Heart right ventricle (tissue), 16 donors: ENCODE measurements around the gene PFDN1. TPM values are rescaled to one million over a fixed set of nuclear protein-coding genes. Genes with fewer than 3 reads are reported as not detected.
A peak's percentile ranks its signal among the peaks of the same experiment; 100 is the strongest.

Experiments used
- ATAC-seq, 8 donors: fragments of 200-7000 bp; cut with Tn5 transposase; one replicate each; pipeline ENCODE4 v1.9.1; 2020; ENCODE audit warnings: mild to moderate bottlenecking in 8 of 8, moderate library complexity in 8 of 8, moderate number of reproducible peaks in 1 of 8
- DNase-seq, 2 donors: peaks; one replicate each; pipeline ENCODE4 v3.0.0-alpha.2; 2020
- H3K27ac ChIP-seq, 10 donors: fragments of 200-600 bp; sonication (generic) in 2 of 10; one replicate each; pipeline versions ENCODE4 v1.5.0 to v1.8.0; 2020 to 2022; ENCODE audit warnings: mild to moderate bottlenecking in 3 of 10
- H3K27me3 ChIP-seq, 7 donors: fragments of 200-600 bp; one replicate each; pipeline ENCODE4 v1.8.0; 2021 to 2022; ENCODE audit warnings: mild to moderate bottlenecking in 2 of 7
- H3K36me3 ChIP-seq, 9 donors: fragments of 200-600 bp; sonication (generic) in 1 of 9; one replicate each; pipeline versions ENCODE4 v1.5.0 to v1.8.0; 2020 to 2022; ENCODE audit warnings: mild to moderate bottlenecking in 2 of 9
- H3K4me1 ChIP-seq, 9 donors: fragments of 200-600 bp; sonication (generic) in 1 of 9; one replicate each; pipeline versions ENCODE4 v1.5.0 to v1.8.0; 2020 to 2022; ENCODE audit warnings: mild to moderate bottlenecking in 4 of 9
- H3K4me3 ChIP-seq, 10 donors: fragments of 200-600 bp; sonication (generic) in 2 of 10; one replicate each; pipeline versions ENCODE4 v1.5.0 to v1.8.0; 2020 to 2022; ENCODE audit warnings: mild to moderate bottlenecking in 7 of 10, moderate library complexity in 2 of 10
- H3K9me3 ChIP-seq, 11 donors: fragments of 200-600 bp in 10 of 11; sonication (generic) in 2 of 11; one replicate each; pipeline versions ENCODE4 v1.5.0 to v1.8.0; 2013 to 2022; ENCODE audit warnings: mild to moderate bottlenecking in 2 of 11, control low read depth in 1 of 11, moderate library complexity in 1 of 11
- CTCF ChIP-seq, 9 donors: fragments of 200-600 bp; sonication (generic) in 2 of 9; IDR thresholded peaks; one replicate each; pipeline versions ENCODE4 v1.5.0 to v1.8.0; 2021 to 2022; ENCODE audit warnings: antibody characterized with exemption in 9 of 9, mild to moderate bottlenecking in 5 of 9, moderate library complexity in 1 of 9
- WGBS, 2 donors: extraction: QIAGEN DNeasy Blood & Tissue Kit; methylation state at CpG; one replicate each; pipeline ENCODE4 v1.1.7; 2013; ENCODE audit warnings: inconsistent platforms in 1 of 2; 5-methylcytosine and 5-hydroxymethylcytosine counted together
- intact Hi-C, 10 donors: fragments of 100-400 bp; cut with DNase I; formaldehyde crosslinking; loops; one replicate each; pipeline versions ENCODE4 v1.11.1 to v1.14.2; 2022
- polyA plus RNA-seq, 2 donors: library from polyadenylated mRNA; stranded (reverse); fragments of 200-250 nt; gene quantifications; one replicate each; pipeline ENCODE4 v1.2.3, GENCODE V29; 2013
- total RNA-seq, 10 donors: library from RNA; stranded (reverse); fragmentation: NEBNext Ultra II Directional in 3 of 10; extraction: Animal tissue kit (Norgen Biotek cat#: 25700) in 3 of 10; gene quantifications; one replicate each; pipeline versions ENCODE4 v1.2.1 to v1.2.4, GENCODE V29; 2021 to 2023
- donor health status: Arrhythmogenic right ventricular cardiomyopathy.
- donor health status: ischemic (EF 13 %, LVEDD 7.1; RV severe dilation, severe dysfunction).
- donor health status: healthy with polysubstance abuse.
- donor health status: DM: no; HTN: yes; CAD: no.
- donor health status: DM: no; HTN: no; CAD: no.
- donor health status: ischemic (EF 25% LVEDD 6.9; RV normal size, moderate dysfunction).
- donor health status: ischemic (EF 25% LVEDD 5.7; RV mildly dilated, moderate dysfunction).
- donor health status: healthy.
- donor health status: DM: yes; HTN: yes; CAD: no.
- donor health status: Ischemic cardiomyopathy.
- donor health status: ischemic (EF 35%, LVEDD 5.7; RV mildly dilated, moderate dysfunction).
- donor health status: nonischemic (EF 11% LVEDD 7.7; RV severe dilation, severe dysfunction).
- donor health status: DM: yes; HTN: yes; CAD: no.
- donor health status: PGD.
- donor health status: ischemic (EF 29% LVEDD 5.4; RV normal size, mild dysfunction).
- donor health status: nonischemic (EF 23%, LVEDD 6.1; RV moderate dilation, normal function).

The PFDN1 gene
- total and polyA plus RNA-seq, 12 donors, result 56.8 to 100 (median 80.7) TPM

- 81 to 86% methylated on average over 4 of the region's 4 CpGs for WGBS, 2 donors
- no peak for TF ChIP-seq CTCF (IDR thresholded peaks at IDR 0.05)
- DNase-seq (no peak), ATAC-seq (no peak)
- intact Hi-C loops, result loop anchor here in 1 of 10 donors (5.0 kb wide), 1 partner anchor 42 kb away; no protein-coding TSS in a partner anchor
- no peak overlapping the region for H3K4me3 ChIP-seq
- H3K27me3 ChIP-seq, result no peaks in the 10 kb centered on the region
- H3K9me3 ChIP-seq, result peaks cover 0 to 3% (median 0%) of the 10 kb centered on the region in 11 donors
- peaks cover 4 to 76% (median 41%) of the 10 kb centered on the region in 9 donors for H3K4me1 ChIP-seq
- H3K36me3 ChIP-seq, result peaks cover 0 to 34% (median 0%) of the 10 kb centered on the region in 9 donors
- peak overlapping the region in 1 of 10 donors; percentile 22 for H3K27ac ChIP-seq
These were observed 47.3 kb downstream of the PFDN1 start for GRCh38 chr5:140255460-140256157.

GRCh38 chr5:140253985-140254384, 48.9 kb downstream of the PFDN1 start:
- peaks cover 4 to 76% (median 44%) of the 10 kb centered on the region in 9 donors for H3K4me1 ChIP-seq
- DNase-seq, result no peak
- no peaks in the 10 kb centered on the region for H3K27me3 ChIP-seq
- H3K4me3 ChIP-seq, result no peak overlapping the region
- H3K9me3 ChIP-seq, result no peaks in the 10 kb centered on the region
- peak in 4 of 8 donors; percentile 26 to 43 (median 40) for ATAC-seq
- H3K36me3 ChIP-seq, result peaks cover 0 to 39% (median 3%) of the 10 kb centered on the region in 9 donors
- 46 to 62% methylated on average over 4 of the region's 4 CpGs for WGBS, 2 donors
- TF ChIP-seq CTCF (IDR thresholded peaks at IDR 0.05), result no peak
- intact Hi-C loops, result loop anchor here in 1 of 10 donors (5.0 kb wide), 1 partner anchor 43 kb away; no protein-coding TSS in a partner anchor
- peak overlapping the region in 2 of 10 donors; percentile 24 to 27 for H3K27ac ChIP-seq

GRCh38 chr5:140252470-140253126, 50.3 kb downstream of the PFDN1 start:
- intact Hi-C loops, result loop anchor here in 1 of 10 donors (5.0 kb wide), 1 partner anchor 45 kb away; no protein-coding TSS in a partner anchor
- H3K27ac ChIP-seq, result peak overlapping the region in 3 of 10 donors; percentile 11 to 76 (median 72)
- DNase-seq (no peak), ATAC-seq (no peak)
- no peaks in the 10 kb centered on the region for H3K9me3 ChIP-seq
- peaks cover 0 to 28% (median 3%) of the 10 kb centered on the region in 9 donors for H3K36me3 ChIP-seq
- TF ChIP-seq CTCF (IDR thresholded peaks at IDR 0.05), result no peak
- no peak overlapping the region for H3K4me3 ChIP-seq
- WGBS, 2 donors, result 95 to 97% methylated on average over 10 of the region's 10 CpGs
- peaks cover 4 to 83% (median 51%) of the 10 kb centered on the region in 9 donors for H3K4me1 ChIP-seq
- H3K27me3 ChIP-seq, result no peaks in the 10 kb centered on the region

- DNase-seq (no peak), ATAC-seq (peak in 6 of 8 donors; percentile 12 to 50 (median 40))
- no peak overlapping the region for H3K4me3 ChIP-seq
- peaks cover 4 to 88% (median 61%) of the 10 kb centered on the region in 9 donors for H3K4me1 ChIP-seq
- H3K36me3 ChIP-seq, result peaks cover 0 to 27% (median 3%) of the 10 kb centered on the region in 9 donors
- WGBS, 2 donors, result 55 to 70% methylated on average over 5 of the region's 5 CpGs
- H3K9me3 ChIP-seq, result no peaks in the 10 kb centered on the region
- no peak for TF ChIP-seq CTCF (IDR thresholded peaks at IDR 0.05)
- H3K27me3 ChIP-seq, result no peaks in the 10 kb centered on the region
- peak overlapping the region in 4 of 10 donors; percentile 1 to 76 (median 42) for H3K27ac ChIP-seq
- intact Hi-C loops, result loop anchor here in 1 of 10 donors (5.0 kb wide), 1 partner anchor 46 kb away; no protein-coding TSS in a partner anchor
These were observed 51.4 kb downstream of the PFDN1 start for GRCh38 chr5:140251527-140251973.
